Measurements from ENCODE around the gene YTHDC2. TPM values are rescaled to one million over a fixed set of nuclear protein-coding genes. Genes with fewer than 3 reads are reported as not detected.

Gene YTHDC2
- total RNA-seq, 3 donors from 2014 or later (not counting 1 experiment from before 2014, with no cell fraction given) = 37.7 to 38.8 (median 38.0) TPM

DNA sequence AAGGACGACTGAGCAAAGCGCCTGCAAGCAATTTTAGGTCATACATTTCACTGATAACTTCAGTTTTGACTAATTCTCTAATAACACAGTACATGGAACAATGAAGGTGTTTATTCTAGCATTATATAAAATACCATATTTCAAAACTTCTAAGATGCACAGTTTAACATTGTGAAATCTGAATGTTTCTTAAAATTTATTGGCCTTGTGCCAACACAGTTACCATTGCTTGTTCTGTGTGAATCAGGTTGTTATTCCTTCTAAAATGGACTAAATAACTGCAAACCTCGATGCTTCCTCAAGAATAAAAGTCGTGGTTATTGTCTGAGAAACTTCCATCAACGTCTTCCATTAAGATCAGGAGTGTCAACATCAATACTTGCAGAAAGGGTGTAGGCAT, 33.3 kb upstream of the YTHDC2 start:
- Histone ChIP-seq H3K27ac (ENCODE audit: low read length) (no peak overlapping the region), H3K27me3 (ENCODE audit: control insufficient read depth, insufficient read depth, low read length) (peaks cover 21% of the 10 kb centered on the region), H3K9me3 (ENCODE audit: control insufficient read depth, insufficient read depth, low read length) (no peaks in the 10 kb centered on the region), H3K4me3 (ENCODE audit: low read length) (no peak overlapping the region), H3K4me1 (ENCODE audit: control insufficient read depth, insufficient read depth, low read length) (no peaks in the 10 kb centered on the region), H3K36me3 (ENCODE audit: control insufficient read depth, insufficient read depth, low read length) (no peaks in the 10 kb centered on the region)
- ATAC-seq (no peak), DNase-seq (no peak)
- 55% methylated on average over 3 of the region's 5 CpGs for WGBS (ENCODE audit: insufficient coverage)
- Mint-ChIP-seq H3K27me3 (ENCODE audit: low read depth in 2 of 2) (peaks cover 35 to 62% of the 10 kb centered on the region in 2 donors), H3K27ac (no peak overlapping the region), H3K4me1 (no peaks in the 10 kb centered on the region), H3K4me3 (no peak overlapping the region), H3K9me3 (no peaks in the 10 kb centered on the region), H3K36me3 (no peaks in the 10 kb centered on the region)
- TF ChIP-seq, protein P1, sequence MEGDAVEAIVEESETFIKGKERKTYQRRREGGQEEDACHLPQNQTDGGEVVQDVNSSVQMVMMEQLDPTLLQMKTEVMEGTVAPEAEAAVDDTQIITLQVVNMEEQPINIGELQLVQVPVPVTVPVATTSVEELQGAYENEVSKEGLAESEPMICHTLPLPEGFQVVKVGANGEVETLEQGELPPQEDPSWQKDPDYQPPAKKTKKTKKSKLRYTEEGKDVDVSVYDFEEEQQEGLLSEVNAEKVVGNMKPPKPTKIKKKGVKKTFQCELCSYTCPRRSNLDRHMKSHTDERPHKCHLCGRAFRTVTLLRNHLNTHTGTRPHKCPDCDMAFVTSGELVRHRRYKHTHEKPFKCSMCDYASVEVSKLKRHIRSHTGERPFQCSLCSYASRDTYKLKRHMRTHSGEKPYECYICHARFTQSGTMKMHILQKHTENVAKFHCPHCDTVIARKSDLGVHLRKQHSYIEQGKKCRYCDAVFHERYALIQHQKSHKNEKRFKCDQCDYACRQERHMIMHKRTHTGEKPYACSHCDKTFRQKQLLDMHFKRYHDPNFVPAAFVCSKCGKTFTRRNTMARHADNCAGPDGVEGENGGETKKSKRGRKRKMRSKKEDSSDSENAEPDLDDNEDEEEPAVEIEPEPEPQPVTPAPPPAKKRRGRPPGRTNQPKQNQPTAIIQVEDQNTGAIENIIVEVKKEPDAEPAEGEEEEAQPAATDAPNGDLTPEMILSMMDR (IDR thresholded peaks at IDR 0.05) = no peak
- intact Hi-C loops (cut with micrococcal nuclease) = no loop called here

DNA sequence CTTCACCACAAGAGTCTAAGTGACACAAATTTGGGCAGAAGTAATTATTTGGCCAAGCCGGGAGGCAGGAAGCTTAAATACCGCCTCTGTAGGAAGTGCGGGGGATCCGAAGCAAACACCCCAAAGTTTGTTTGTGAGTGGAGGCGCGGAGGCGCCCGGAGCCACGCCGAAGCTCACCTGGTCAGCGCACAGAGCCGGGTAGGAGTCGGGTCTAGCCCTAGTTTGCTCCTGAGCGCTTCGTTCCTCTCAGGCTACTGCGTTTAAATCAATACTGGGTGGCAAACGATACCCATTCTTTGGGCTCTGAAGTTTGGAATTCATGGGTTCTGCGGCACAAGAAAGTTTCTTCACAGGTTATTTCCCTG, 26.1 kb upstream of the YTHDC2 start:
- TF ChIP-seq, protein P1 (IDR thresholded peaks at IDR 0.05) = no peak
- WGBS (ENCODE audit: insufficient coverage) = 11% methylated on average over 18 of the region's 18 CpGs
- Mint-ChIP-seq H3K36me3 (peaks cover 18% of the 10 kb centered on the region), H3K27me3 (ENCODE audit: low read depth in 2 of 2) (peaks cover 58 to 78% of the 10 kb centered on the region in 2 donors), H3K4me1 (peaks cover 6 to 10% of the 10 kb centered on the region in 2 donors), H3K4me3 (peak overlapping the region; percentile 61), H3K9me3 (peaks cover 6 to 12% of the 10 kb centered on the region in 2 donors), H3K27ac (no peak overlapping the region)
- H3K27me3 ChIP-seq (ENCODE audit: control insufficient read depth, insufficient read depth, low read length) = peaks cover 44% of the 10 kb centered on the region
- H3K4me1 ChIP-seq (ENCODE audit: control insufficient read depth, insufficient read depth, low read length) = peaks cover 20% of the 10 kb centered on the region
- H3K36me3 ChIP-seq (ENCODE audit: control insufficient read depth, insufficient read depth, low read length) = no peaks in the 10 kb centered on the region
- peaks cover 16% of the 10 kb centered on the region for H3K9me3 ChIP-seq (ENCODE audit: control insufficient read depth, insufficient read depth, low read length)
- DNase-seq (peak in 1 of 2 donors; percentile 20), ATAC-seq (no peak)
- H3K27ac ChIP-seq (ENCODE audit: low read length) = no peak overlapping the region
- H3K4me3 ChIP-seq (ENCODE audit: low read length) = no peak overlapping the region
- intact Hi-C loops (cut with micrococcal nuclease) = no loop called here

DNA sequence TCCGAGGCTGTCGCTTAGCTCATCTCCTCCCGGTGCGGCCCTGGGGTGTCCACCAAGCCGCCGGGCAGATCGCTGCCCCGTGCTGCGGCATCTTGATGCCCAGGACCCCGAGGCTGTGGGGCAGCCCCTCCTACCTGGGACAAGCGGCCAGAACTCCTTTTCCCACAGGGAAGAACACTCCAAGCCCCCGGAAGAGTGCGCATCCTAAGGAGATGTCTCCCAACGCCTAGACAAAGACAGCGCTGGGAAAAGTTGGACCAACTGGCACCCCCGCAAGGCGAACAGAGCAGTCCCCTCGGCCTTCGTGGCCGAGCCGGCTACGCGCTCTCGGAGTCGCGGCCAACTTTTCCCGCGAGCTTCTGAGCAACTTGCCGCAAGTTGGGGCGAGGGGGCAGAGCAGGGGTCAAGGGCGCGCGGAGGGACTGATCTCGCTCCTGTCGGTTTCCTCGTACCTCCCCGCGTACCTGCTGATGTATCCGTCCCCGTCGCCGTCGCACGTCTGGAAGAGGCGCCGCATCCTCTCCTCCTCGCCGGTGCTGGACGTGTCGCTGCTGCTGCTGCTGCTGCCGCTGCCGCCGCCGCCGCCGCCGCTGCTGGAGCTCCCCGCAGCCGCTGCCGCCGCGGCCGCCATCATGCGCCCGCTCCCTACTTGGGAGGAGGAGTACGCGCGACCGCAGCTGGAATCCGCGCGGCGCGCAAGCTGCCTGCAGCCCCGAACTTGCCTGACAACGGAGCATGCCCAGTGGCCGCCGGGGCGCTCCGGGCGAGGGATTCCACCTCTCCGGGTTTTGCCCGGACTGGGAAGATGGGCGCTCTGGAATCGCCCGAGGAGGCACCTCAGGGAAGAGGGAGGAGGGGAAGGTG, 25.5 kb upstream of the YTHDC2 start, which contains the start of gene MCC:
MCC (minus strand) TSS at position 673 of the 864 bp plus-strand sequence.
- TF ChIP-seq, protein P1 (IDR thresholded peaks at IDR 0.05) = no peak
- peaks cover 39% of the 10 kb centered on the region for H3K27me3 ChIP-seq (ENCODE audit: control insufficient read depth, insufficient read depth, low read length)
- Mint-ChIP-seq H3K9me3 (peaks cover 6 to 12% of the 10 kb centered on the region in 2 donors), H3K27ac (no peak within 1 kb of the TSS), H3K36me3 (peaks cover 18% of the 10 kb centered on the region), H3K4me1 (peaks cover 6 to 10% of the 10 kb centered on the region in 2 donors), H3K4me3 (peak within 1 kb of the TSS; percentile 61), H3K27me3 (ENCODE audit: low read depth in 2 of 2) (peaks cover 54 to 75% of the 10 kb centered on the region in 2 donors)
- H3K36me3 ChIP-seq (ENCODE audit: control insufficient read depth, insufficient read depth, low read length) = no peaks in the 10 kb centered on the region
- no peak within 1 kb of the TSS for H3K27ac ChIP-seq (ENCODE audit: low read length)
- ATAC-seq = peak in 1 of 3 donors; percentile 53
- intact Hi-C loops (cut with micrococcal nuclease) = no loop called here
- H3K4me1 ChIP-seq (ENCODE audit: control insufficient read depth, insufficient read depth, low read length) = peaks cover 20% of the 10 kb centered on the region
- WGBS (ENCODE audit: insufficient coverage) = 4% methylated on average over 86 of the region's 86 CpGs
- peaks cover 16% of the 10 kb centered on the region for H3K9me3 ChIP-seq (ENCODE audit: control insufficient read depth, insufficient read depth, low read length)
- peak in 1 of 2 donors; percentile 46 for DNase-seq
- no peak within 1 kb of the TSS for H3K4me3 ChIP-seq (ENCODE audit: low read length)

All from natural killer cell (primary cell).